GM21360 (cell line): ENCODE measurements around the gene MAEL.
"Not testable (repeated sequence)": the region's sequence is repeated elsewhere in the genome, so short reads cannot be mapped to it uniquely, and the experiment has no call there.

ENCODE experiments used
- ATAC-seq: cut with Tn5 transposase; IDR thresholded peaks from one replicate; pipeline ENCODE4 v1.9.1; 2021; ENCODE audit warnings: mild to moderate bottlenecking, moderate library complexity; ENCODE audit not compliant: unreplicated experiment

Gene MAEL

GRCh38 chr1:166977951-166978350 lies 11.1 kb upstream of the MAEL start:
- ATAC-seq, result no peak

DNA sequence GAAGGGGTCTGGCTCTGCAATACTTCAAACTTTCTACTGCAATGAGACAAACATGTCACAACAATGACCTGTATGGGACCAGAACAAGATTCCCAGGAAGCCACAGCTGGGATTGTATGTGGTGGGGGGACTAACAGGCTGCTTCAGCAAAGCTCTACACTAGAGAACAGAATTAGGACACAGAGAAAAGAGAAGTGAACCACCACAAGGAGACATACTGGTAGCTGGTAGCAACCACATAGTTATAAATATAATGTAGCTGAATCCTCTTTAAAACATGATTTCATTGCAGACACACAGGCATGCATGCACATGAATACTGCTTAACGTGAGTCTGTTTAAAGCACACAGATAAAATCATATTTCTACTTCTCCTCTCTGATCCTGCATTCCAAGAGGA lies 10.3 kb upstream of the MAEL start:
- ATAC-seq, result no peak

GRCh38 chr1:166980383-166980782 lies 8.7 kb upstream of the MAEL start:
- ATAC-seq, result no peak

DNA sequence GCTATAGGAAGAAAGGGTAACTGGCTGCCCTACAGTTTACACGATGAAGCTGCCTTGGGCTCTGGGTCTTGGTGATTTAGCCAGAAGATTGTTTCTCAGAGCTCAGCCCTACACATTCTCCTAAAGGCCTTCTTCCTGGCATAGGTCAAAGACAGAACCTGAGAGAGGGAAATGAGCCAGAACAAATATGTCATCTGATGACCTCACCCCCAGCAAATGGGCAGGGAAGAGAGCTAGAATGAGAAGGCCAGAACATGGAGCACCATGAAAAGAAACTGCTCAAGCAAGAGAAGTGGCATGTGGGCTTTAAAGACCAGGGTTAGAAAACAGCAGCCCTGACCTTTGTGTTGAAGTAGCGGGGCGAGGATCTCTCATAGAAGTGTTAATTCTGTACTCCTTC lies 8.3 kb upstream of the MAEL start:
- ATAC-seq, result no peak

GRCh38 chr1:166981589-166981988 lies 7.5 kb upstream of the MAEL start:
- no peak for ATAC-seq

GRCh38 chr1:166999075-166999474 lies 10.0 kb downstream of the MAEL start:
- peak; percentile 25 for ATAC-seq

DNA sequence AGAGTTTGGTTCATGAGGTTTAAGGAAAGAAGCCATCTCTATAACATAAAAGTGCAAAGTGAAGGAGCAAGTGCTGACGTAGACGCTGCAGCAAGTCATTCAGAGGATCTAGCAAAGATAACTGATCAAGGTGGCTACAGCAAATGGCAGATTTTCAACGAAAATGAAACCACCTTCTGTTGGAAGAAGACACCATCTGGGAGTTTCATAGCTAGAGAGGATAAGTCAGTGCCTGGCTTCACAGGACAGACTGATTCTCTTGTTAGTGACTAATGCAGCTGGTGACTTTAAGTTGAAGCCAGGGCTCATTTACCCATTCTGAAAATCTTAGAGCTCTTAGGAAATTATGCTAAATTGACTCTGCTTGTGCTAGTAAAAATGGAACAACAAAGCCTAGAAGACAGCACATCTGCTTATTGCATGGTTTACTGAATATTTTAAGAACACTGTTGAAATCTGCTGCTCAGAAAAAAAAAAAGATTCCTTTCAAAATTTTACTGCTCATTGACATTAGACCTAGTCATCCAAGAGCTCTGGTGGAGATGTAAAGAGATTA lies 10.5 kb downstream of the MAEL start:
- peak; percentile 59 for ATAC-seq

DNA sequence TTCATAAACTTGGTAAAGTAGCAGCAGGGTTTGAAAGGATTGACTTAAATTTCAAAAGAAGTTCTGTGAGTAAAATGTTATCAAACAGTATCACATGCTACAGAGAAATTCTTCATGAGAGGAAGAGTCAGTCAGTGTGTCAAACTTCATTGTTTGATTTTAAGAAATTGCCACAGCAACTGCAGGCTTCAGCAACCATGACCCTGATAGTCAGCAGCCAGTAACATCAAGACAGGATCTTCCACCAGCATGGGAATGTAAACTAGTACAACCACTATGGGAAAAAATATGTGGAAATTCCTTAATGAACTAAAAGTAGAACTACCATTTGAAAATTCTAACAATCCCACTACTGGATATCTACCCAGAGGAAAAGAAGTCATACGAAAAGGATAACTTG lies 11.5 kb downstream of the MAEL start:
- ATAC-seq, result no peak

DNA sequence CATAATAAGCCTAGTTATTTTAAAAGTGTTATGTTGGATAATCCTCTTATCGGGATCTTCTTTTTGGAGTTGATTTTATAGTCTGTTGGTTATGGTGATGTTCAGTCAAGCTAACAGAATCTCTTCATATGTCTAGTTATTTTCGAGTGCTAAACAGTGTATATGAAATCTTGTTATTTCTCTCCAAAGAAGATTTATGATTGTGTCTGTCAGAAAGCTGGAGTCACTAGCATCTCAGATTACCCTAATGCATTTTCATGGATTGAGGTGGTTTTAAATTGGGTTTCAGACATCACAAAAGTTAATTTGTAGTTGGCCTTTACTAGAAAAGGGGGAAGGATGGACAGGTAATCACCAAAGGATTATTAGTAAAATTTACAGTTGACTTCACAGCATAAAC lies 13.3 kb downstream of the MAEL start:
- ATAC-seq, result no peak

- ATAC-seq, result no peak
Observed at GRCh38 chr1:167003711-167004110, 14.6 kb downstream of the MAEL start.

GRCh38 chr1:167011560-167012191 lies 22.6 kb downstream of the MAEL start:
- no peak for ATAC-seq

- no peak for ATAC-seq
Observed at GRCh38 chr1:167012570-167012969, 23.5 kb downstream of the MAEL start.

DNA sequence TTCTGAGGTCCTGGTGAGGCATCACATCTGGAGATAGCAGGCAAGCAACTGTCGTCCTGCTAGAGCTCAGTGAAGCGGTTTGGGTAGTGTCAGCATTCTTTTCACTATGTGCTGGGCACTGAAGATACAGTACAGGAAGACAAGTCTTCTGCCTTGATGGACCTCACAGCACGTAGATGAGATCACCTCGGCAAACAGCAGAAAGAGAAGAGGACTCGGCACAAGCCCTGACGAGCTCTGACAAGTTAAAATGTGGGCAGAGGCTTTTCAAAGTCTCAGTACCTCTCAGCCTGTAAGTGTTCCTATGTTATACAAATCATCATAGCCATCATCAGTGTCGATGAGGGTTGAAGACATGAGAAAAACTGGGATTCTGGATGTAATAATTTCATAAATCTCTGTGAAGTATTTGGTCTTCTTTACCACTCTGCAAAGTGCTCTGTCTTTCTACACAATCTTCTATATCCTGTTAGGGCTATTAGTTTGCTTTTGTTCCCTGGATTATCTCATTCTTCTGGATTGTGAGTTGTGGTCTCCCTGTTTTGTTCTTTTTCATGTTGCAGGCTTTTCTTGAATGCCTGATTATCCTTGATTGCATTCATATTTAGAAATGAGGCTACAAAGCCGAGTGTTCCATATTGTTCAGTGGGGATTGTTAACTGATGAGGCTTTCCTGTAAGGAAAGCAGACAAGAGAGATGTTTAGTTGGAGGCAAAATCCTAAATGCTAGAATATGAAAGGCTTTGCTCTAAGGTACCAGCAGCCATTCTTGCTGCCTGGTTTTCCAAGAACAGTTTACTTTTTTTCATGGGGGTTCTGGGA lies 24.2 kb downstream of the MAEL start:
- no peak for ATAC-seq

GRCh38 chr1:167016100-167016750 lies 27.1 kb downstream of the MAEL start:
- ATAC-seq, result no peak

DNA sequence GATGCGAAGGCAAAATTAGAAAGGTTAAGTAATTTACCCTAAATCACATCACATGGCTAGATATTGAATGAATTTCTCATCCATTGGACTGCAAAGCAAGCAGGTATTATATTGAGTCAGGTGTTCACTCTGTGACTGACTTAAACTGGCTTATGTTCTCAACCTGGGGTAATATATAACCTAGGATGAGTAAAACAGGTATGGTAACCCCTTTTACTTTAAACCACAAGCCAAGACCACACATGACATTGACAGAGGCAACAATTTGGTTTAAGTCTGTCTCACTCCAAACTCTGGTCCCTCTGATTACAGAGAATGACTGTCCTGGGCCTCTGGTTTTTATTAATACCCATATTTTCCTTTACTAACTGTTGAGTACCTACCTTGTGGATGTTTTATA lies 33.3 kb downstream of the MAEL start:
- no peak for ATAC-seq

- ATAC-seq, result not testable (repeated sequence)
Observed at GRCh38 chr1:167029553-167029952, 40.5 kb downstream of the MAEL start.

DNA sequence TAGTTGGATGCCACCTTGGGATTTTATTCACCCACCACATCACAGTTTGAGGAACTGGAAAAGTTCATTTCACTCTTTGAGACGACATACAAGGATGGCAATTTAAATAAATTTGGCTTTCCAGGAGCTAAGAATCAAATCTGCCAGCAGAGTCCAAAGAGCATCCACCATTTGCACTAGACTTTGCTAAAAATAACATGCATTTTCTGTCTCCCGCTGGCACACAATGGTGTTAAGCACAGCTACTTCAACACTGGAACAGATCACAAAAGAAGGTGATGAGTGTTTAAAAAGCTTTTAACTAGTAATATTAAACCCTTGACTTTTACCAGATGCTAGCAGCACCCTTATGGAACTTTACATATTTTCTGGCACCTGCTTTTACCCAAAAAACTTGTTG lies 44.6 kb downstream of the MAEL start:
- ATAC-seq, result no peak

GRCh38 chr1:167043752-167044488 lies 54.8 kb downstream of the MAEL start:
- peak; percentile 98 for ATAC-seq

DNA sequence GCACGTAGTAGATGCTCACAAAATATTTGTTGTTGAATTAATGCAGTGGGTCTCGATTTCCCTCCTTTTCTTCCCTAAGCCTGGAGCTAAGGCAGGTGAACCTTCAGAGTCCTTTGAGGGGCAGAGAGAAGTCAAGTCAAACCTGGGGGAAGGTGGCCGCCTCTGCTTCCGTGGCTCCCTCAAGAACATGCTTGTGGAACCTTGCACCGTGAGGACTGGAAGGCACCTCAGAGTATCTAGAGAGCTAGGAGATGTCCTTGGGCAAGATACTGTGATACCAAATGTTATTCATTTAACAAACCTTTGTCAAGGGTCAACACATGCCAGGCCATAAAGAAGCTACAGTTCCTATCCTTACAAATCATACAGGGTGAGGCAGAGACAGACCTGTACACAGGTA lies 62.8 kb downstream of the MAEL start:
- ATAC-seq, result no peak

DNA sequence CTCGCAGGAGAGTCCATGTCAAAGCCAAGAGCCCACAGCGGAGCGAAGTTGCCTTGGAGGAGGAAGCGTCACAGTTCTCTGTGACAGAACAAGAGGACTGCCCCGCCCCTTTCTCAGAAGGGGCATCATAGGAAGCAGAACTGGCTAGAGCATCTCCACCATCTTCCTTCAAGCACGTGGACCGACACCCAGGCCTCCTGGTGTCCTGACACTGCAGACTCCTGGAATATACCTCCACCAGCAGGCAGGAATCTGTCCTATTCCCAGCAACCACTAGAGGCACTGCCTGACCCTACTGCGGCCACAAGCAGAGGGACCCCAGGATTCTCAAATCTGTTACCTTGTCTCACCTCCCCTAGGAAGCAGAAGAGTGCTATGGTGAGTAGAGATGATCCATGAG lies 63.3 kb downstream of the MAEL start:
- no peak for ATAC-seq

GRCh38 chr1:167054531-167054930 lies 65.5 kb downstream of the MAEL start:
- ATAC-seq, result no peak
